H1 (cell line): Measurements from ENCODE around the gene TOR1AIP1. TPM values are rescaled to one million over a fixed set of nuclear protein-coding genes. Genes with fewer than 3 reads are reported as not detected.

Source experiments
- ASH2L ChIP-seq: fragments of 200-600, 300-600 bp; sonication (generic); IDR thresholded peaks from one replicate; pipeline ENCODE4 v1.7.1; 2017; ENCODE audit warnings: low read length
- JUN ChIP-seq: IDR thresholded peaks from 2 replicates; pipeline ENCODE4 v1.6.1; 2011; ENCODE audit warnings: low read depth, mild to moderate bottlenecking, improper control_type of control experiment, low read length
- RAD21 ChIP-seq, 2 experiments: IDR thresholded peaks in 1 of 2; conservative IDR thresholded peaks in 1 of 2; 2 replicates each; pipeline ENCODE4 v1.6.1; 2011; ENCODE audit warnings: low read depth in 2 of 2, low read length in 2 of 2, improper control_type of control experiment in 1 of 2, inconsistent platforms in 1 of 2, mild to moderate bottlenecking in 1 of 2, moderate library complexity in 1 of 2
- RNF2 ChIP-seq: fragments of 200-900, 300-1000 bp; sonication (generic); IDR thresholded peaks from 2 replicates; pipeline ENCODE4 v1.7.1; 2016; ENCODE audit warnings: borderline replicate concordance, low read depth, mild to moderate bottlenecking, antibody characterized with exemption, low read length; ENCODE audit not compliant: poor library complexity, severe bottlenecking; ENCODE audit errors: missing control alignments
- SP4 ChIP-seq: IDR thresholded peaks from 2 replicates; pipeline ENCODE4 v1.6.1; 2012; ENCODE audit warnings: low read length, inconsistent platforms
- polyA plus RNA-seq, 7 experiments: library from polyadenylated mRNA; depleted of rRNA in 3 of 7; stranded (reverse) in 5 of 7; unstranded in 2 of 7; fragments of >200 nt in 5 of 7; fragments of 200-250 nt in 2 of 7; gene quantifications; 1 replicate in 5 of 7; 2 replicates in 1 of 7; 4 replicates in 1 of 7; pipeline versions ENCODE4 v1.2.1 to v1.2.3, GENCODE V29; 2011 to 2013; ENCODE audit warnings: missing spikeins in 2 of 7, mixed read lengths in 2 of 7
- total RNA-seq: library from RNA; stranded (reverse); fragmentation: NEBNext Ultra II Directional; extraction: Animal tissue kit (Norgen Biotek cat#: 25700); gene quantifications from 2 replicates; pipeline ENCODE4 v1.2.1, GENCODE V29; 2021
- TF ChIP-seq, protein P1 (sequence below): IDR thresholded peaks from 2 replicates; pipeline ENCODE4 v1.6.1; 2011; ENCODE audit warnings: low read length, improper control_type of control experiment

TOR1AIP1 gene
- total and polyA plus RNA-seq, 2 of the 8 experiments (the other 6 are each of a cell fraction or from before 2014, with no cell fraction given) = 5.7 to 22.8 TPM

DNA sequence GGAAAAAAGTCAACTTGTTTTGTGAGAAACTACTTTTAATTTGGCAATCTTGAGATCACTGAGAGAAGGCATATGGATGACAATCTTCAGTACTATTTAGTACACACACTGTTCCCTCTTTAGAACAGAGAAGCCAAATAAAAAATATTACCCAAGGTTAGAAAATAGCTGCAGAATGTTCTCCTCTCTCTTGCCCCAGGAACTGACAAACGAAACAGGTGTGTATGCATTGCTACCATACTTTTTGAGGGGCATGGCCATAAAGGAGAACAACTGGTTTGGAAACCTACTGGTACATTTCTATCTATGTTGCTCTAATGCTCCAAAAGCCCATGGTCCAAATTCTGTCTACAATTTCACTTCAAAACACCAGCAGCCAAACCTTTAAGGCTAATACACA, 10.1 kb upstream of the TOR1AIP1 start (continued):
- TF ChIP-seq SP4 = no peak
- TF ChIP-seq, protein P1, sequence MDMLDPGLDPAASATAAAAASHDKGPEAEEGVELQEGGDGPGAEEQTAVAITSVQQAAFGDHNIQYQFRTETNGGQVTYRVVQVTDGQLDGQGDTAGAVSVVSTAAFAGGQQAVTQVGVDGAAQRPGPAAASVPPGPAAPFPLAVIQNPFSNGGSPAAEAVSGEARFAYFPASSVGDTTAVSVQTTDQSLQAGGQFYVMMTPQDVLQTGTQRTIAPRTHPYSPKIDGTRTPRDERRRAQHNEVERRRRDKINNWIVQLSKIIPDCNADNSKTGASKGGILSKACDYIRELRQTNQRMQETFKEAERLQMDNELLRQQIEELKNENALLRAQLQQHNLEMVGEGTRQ = no peak
- TF ChIP-seq RAD21 (IDR thresholded peaks at IDR 0.05 in 1 of 2, conservative IDR thresholded peaks at IDR 0.05 in 1 of 2; ENCODE audit: low read depth in 2 of 2, low read length in 2 of 2) = no peak
- no peak for TF ChIP-seq ASH2L
- no peak for TF ChIP-seq JUN
- no peak for TF ChIP-seq RNF2
- TF ChIP-seq, all 59 proteins: peak for 0
